ENCODE data around the gene GATA3. TPM values are rescaled to one million over a fixed set of nuclear protein-coding genes. Genes with fewer than 3 reads are reported as not detected.

GATA3 gene
- polyA plus RNA-seq, 3 donors, result 76.3 to 84.9 (median 77.4) TPM

GRCh38 chr10:8050556-8051108 lies 3.9 kb upstream of the GATA3 start:
- DNase-seq (ENCODE audit: low read depth in 3 of 3, low spot score in 2 of 3), result no peak

- DNase-seq (ENCODE audit: low read depth in 3 of 3, low spot score in 2 of 3), result no peak
These were observed 3.2 kb upstream of the GATA3 start for GRCh38 chr10:8051109-8051821.

DNA sequence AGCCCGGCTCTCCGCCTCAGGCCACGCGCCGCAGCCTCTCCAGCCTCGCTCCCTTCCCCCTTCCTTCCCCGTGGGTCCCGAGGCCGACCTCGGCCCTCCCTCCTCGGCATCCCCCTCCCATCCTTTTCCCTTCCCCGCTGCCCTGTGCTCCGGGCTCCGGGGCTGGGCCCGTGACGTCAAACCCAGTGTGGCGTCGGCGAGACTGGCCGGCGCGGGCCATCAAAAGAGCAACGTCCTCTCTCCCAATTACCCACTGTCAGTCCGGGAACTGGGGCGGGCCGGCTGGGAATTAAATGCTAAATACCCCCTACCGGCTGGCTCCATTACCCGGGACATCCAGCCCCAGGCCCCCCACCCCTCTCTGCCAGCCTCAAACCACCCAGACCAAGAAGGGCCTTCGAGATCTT lies 2.6 kb upstream of the GATA3 start:
- no peak for DNase-seq (ENCODE audit: low read depth in 3 of 3, low spot score in 2 of 3)

DNA sequence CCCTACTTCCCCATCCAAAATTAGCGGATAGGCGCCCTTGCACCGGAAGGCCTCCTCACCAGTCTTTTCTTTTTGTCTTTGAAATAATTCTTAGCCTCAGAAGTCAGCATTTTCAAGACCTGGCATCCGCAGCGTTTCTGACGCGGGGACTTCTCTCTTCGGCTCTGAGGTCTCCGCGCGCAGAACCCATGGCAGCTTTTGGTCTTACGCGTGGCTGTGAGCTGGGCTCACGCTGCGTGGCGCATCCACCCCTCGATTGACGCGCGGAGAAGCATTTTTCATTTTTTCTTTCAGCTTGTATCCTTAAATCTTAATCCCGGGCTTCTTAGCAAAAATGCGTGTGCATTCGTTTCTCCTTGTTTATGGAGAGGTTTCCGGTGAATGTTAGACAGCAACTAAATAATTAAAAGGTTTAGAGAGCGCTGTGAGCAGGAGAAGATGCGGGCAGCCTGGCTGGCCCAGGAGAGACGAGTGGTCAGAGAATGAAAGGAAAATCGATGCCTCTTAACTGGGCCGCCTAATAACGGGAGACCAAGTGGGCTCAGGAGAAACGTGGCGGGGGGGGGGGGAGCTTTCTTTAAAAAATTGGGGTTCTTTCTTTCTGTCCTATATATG lies 2.0 kb upstream of the GATA3 start:
- DNase-seq (ENCODE audit: low read depth in 3 of 3, low spot score in 2 of 3), result no peak

- DNase-seq (ENCODE audit: low read depth in 3 of 3, low spot score in 2 of 3), result no peak
These were observed 1.5 kb upstream of the GATA3 start for GRCh38 chr10:8052956-8053445.

DNA sequence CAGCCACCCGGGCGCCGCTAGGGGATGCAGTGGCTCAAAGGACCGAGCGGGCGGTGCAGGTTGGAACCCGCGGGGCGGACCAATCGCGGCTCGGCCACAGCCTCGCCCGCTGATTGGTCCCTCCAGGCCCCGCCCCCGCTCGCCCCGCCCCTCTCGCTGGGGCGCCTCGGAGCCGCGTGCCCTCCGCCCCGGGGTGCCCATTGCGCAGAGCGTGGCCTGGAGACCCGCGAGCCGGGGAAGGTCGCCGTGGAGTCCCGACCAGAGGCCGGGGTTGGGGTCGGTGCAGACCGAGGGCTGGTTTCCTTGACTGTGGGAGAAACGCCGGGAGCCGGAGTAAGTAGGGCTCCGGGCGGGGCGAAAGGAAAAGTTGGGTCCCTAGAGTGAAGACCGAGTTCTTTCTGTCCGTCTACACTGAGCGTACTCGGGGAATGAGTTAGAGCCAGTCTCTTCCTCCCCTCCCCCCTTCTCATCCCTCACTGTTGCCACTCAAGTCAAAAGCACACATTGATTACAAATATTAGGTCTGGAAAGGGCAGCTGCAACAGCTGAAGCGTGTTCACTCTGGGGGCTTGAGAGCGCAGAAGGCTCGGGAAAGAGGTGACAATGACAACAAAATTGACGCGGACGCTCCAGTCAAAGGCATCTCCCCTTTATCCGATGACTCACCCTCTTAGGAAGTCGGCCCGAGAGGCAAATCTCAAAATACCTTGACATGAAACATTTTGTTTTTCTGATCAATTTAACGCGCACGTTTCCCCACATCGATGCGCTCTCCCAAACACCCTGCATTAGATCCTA lies 843 bp upstream of the GATA3 start:
- no peak for DNase-seq (ENCODE audit: low read depth in 3 of 3, low spot score in 2 of 3)

- DNase-seq (ENCODE audit: low read depth in 3 of 3, low spot score in 2 of 3), result no peak
These were observed 319 bp upstream of the GATA3 start for GRCh38 chr10:8054244-8054493.

DNA sequence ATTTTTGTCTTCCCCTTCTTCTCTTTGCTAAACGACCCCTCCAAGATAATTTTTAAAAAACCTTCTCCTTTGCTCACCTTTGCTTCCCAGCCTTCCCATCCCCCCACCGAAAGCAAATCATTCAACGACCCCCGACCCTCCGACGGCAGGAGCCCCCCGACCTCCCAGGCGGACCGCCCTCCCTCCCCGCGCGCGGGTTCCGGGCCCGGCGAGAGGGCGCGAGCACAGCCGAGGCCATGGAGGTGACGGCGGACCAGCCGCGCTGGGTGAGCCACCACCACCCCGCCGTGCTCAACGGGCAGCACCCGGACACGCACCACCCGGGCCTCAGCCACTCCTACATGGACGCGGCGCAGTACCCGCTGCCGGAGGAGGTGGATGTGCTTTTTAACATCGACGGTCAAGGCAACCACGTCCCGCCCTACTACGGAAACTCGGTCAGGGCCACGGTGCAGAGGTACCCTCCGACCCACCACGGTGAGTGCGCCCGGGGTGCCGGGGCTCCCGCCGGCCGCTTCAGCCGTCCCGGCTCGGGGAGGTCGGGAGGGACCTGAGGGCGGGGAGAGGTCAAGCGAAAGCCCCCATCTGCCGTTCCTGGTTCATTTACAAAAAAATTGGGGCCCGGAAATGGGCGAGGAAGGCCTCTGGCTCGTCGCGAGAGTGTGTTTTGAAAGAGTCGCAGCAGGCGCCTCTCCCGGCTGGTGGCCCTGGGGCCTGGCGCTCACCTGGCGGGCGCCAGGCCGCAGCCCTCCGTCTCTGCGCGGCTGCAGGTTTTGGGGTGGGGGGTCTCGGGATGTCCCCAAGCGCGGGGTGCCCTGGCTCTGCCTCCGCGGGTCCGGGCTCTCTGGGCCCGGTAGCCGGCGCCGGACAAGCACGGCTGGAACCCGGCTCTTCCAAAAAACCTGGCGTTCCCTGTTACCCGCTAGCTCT lies 1.2 kb downstream of the GATA3 start:
- no peak for DNase-seq (ENCODE audit: low read depth in 3 of 3, low spot score in 2 of 3)

DNA sequence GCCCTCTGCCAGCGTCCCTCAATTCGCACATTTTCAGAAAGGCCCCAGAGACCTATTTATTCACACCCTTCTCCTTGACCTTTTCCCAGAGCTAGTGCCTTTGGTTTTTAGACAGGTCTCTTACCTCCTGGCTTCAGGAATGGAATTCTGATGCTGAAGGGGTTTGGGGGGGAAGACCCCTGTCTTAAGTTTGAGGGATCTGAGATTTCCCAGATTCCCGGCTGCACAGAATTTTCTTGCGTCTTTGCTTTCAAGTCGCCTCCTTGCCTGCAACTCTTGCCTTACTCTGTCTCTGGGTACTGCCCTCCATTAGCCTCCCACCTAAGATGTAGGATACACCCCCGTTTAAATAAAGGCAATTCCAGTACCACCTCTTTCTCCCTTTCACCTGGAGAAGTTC lies 1.9 kb downstream of the GATA3 start:
- DNase-seq (ENCODE audit: low read depth in 3 of 3, low spot score in 2 of 3), result no peak

DNA sequence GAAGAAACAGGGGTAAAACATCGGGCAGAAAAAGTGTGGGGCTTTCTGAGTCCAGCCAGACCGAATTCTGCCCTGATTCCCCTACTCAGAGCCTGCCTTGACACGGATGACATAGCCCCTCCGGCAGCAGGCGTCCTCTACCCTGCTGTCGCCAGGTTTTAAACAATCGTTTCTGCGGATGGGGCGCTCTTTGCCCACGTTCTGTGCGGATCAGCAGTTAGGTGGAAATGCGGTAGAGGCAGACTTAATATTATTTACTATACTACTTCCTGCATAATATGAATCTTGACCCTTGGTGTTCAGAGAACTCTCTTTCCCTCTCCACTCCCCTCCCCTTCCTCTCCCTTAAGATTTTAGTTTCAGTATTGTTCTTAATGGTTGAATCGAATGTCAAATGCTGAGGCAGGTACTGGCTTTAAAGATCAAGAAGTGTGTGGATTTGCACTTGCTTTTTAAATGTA lies 2.4 kb downstream of the GATA3 start:
- DNase-seq (ENCODE audit: low read depth in 3 of 3, low spot score in 2 of 3), result no peak

GRCh38 chr10:8057636-8058273 lies 3.3 kb downstream of the GATA3 start:
- no peak for DNase-seq (ENCODE audit: low read depth in 3 of 3, low spot score in 2 of 3)

DNA sequence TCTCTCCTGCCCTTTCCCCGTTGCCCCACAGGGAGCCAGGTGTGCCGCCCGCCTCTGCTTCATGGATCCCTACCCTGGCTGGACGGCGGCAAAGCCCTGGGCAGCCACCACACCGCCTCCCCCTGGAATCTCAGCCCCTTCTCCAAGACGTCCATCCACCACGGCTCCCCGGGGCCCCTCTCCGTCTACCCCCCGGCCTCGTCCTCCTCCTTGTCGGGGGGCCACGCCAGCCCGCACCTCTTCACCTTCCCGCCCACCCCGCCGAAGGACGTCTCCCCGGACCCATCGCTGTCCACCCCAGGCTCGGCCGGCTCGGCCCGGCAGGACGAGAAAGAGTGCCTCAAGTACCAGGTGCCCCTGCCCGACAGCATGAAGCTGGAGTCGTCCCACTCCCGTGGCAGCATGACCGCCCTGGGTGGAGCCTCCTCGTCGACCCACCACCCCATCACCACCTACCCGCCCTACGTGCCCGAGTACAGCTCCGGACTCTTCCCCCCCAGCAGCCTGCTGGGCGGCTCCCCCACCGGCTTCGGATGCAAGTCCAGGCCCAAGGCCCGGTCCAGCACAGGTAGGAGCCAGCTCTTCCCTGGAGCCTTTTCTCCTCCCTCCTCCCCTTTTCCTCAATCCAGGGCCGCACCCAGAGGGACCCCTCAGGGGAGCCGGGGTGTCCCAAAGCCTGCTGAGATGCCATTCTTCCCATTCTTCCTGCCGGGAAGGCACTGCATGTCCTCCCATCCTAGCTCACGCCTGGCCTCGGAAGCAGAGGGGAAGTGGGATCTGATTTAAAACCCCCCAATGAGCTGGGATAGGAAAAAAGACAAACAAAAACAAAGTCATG lies 4.0 kb downstream of the GATA3 start:
- no peak for DNase-seq (ENCODE audit: low read depth in 3 of 3, low spot score in 2 of 3)

GRCh38 chr10:8059191-8059936 lies 4.9 kb downstream of the GATA3 start:
- no peak for DNase-seq (ENCODE audit: low read depth in 3 of 3, low spot score in 2 of 3)

DNA sequence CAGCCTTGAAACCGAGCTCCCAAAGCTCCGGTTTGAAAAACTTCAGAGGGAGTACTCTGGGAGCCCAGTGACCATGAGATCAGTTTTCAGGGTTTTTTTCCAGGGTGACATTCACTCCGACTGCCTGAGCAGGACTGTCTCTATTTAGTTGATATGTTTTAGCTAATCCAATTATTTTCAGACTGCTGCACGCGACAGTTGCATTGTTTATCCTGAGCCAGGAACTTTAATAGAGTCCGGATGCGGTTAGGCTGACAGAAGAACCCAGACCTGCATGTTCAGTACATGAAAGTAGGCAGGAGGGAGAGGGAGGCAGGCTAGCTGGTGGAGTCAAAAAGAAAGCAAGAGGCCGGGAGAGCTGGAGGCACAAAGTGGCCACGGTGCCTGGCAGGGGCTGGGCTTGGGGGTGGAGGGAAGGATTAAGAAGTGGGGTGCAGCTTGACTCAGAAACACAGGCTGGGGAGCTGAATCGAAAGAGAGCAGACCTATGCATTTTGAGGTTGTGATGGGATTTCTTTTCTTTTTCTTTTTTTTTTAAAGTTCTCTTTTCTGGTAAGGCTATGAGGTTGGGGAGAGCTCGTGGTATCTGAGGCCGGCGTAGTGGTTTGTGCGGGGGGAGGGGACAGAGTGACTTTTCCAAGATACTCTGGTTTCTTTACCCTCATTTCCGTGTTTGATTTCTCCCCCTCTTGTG lies 5.7 kb downstream of the GATA3 start:
- no peak for DNase-seq (ENCODE audit: low read depth in 3 of 3, low spot score in 2 of 3)

DNA sequence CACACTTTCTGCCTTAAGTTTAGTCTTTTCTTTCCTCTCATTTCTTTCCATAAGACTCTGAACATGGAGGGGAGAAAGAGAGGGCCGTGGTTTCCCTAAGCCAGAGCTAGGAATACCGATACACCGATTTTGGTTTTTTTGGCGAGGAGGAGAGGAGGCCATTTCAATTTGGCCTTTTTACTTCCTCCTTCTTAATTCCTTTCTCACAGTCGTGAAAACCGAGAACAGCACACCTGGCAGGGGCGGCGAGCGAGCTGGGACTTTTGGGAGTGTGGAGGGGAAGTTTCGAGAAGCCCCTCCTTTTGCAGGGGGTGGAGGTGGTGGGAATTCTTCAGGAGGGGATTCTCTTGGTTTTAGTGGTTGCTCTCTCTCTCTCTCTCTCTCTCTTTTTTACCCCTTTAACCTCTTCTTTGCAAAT lies 6.2 kb downstream of the GATA3 start:
- DNase-seq (ENCODE audit: low read depth in 3 of 3, low spot score in 2 of 3), result no peak

DNA sequence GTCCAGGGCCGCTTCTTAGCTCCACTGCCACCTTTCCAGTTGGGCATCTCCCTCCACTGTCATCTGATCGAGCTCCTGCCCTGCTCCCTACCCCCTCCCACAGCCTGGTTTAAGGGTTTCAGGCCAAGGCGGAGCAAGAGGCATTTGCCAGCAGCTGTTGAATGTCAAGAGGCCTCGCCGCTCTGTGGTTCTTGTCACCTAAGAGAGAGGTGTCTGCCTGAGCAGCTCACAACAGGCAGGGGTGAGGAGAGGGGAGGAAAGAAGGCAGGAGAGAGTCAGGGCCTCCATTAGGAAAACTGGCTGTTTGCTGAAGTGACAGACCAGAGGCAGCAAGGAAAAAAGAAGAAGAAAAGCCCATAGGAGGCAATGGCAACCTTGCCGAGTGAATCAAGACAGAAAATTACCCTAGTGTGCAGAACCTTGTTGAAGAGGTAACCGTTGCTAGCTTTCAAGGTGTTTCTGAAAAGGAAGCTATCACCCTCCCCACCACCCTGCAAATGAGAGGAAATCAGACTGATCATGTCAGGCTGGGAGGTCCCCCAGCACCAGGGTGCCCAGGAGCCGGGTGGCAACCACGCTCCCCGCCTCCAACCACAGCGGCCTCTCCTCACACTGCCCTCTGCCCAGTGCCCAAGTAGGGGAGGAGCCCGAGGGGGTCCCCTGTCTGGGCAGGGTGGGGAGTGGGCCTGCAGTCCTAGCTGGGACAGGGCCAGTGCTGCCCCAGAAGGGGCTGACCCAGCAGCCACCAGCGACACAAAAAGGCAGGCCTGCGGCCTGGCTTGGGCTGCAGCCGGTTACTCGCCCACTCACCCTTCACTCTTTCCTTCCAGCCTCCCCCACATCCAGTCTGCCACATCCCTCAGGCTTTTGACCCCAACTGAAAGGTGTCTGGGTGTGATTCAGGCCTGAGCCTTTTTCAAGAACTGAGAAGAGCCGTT lies 7.1 kb downstream of the GATA3 start:
- DNase-seq (ENCODE audit: low read depth in 3 of 3, low spot score in 2 of 3), result no peak
